ENCODE measurements around the gene MRPS2.

DNA sequence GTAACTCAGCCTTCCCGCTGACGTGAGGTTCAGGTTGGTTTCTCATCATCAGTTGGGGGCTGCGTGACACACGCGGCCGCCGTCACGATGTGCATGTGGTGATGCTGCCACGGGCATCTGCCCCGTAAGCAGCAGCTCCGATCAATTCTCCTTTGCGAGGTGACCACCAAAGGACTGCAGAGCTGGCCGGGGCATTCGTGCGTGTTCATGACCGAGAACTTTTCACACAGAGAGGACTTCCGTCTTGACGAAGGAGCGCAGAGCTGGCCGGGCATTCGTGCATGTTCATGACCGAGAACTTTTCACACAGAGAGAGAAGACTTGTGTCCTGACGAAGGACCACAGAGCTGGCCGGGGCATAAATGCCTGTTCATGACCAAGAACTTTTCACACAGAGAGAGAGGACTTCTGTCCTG is 16.9 kb downstream of the MRPS2 start:
- no peak for TF ChIP-seq CTCF (IDR thresholded peaks at IDR 0.05)
- no peak for TF ChIP-seq EP300 (IDR thresholded peaks at IDR 0.05)
- TF ChIP-seq POLR2A (IDR thresholded peaks at IDR 0.05), result no peak
- TF ChIP-seq POLR2AphosphoS5 (IDR thresholded peaks at IDR 0.05), result no peak

All from suprapubic skin (tissue), 4 donors.